Activated CD4-positive, alpha-beta T cell treated with anti-CD3 and anti-CD28 coated beads for 36 hours (primary cell): ENCODE measurements around the gene TUT7. TPM values are rescaled to one million over a fixed set of nuclear protein-coding genes. Genes with fewer than 3 reads are reported as not detected.

Experiments used
- total RNA-seq, 2 experiments: library from RNA; stranded (reverse); gene quantifications; one replicate each; pipeline ENCODE4 v1.2.3, GENCODE V29; 2021

Gene TUT7
- total RNA-seq, 2 experiments from 2014 or later, result 31.5 to 39.2 TPM

Other genes with a start within 250 kb of the TUT7 start
- under 1 TPM; 0.25 to 0.46 TPM for gene C9orf153, start 94.8 kb downstream of the TUT7 start, total RNA-seq
- 10 to 100 TPM; 27.1 to 27.4 TPM for gene ISCA1, start 71.9 kb downstream of the TUT7 start, total RNA-seq